GM23248 (cell line): ENCODE data around the gene CCM2L. TPM values are rescaled to one million over a fixed set of nuclear protein-coding genes. Genes with fewer than 3 reads are reported as not detected.

Experiments used
- DNase-seq: peaks from one replicate; pipeline ENCODE4 v3.0.0-alpha.2; 2015
- H2AFZ ChIP-seq: fragments of 200-600 bp; sonication (generic); 2 replicates; pipeline ENCODE4 v1.6.1; 2016; ENCODE audit warnings: antibody characterized with exemption
- H3F3A ChIP-seq: fragments of 200-600 bp; sonication (generic); 2 replicates; pipeline ENCODE4 v1.6.1; 2016; ENCODE audit warnings: mild to moderate bottlenecking, antibody characterized with exemption, mixed run types; ENCODE audit not compliant: insufficient read depth
- H3K27ac ChIP-seq: fragments of 200-600 bp; sonication (generic); 2 replicates; pipeline ENCODE4 v1.5.1; 2016; ENCODE audit warnings: mild to moderate bottlenecking
- H3K27me3 ChIP-seq: fragments of 200-600 bp; sonication (generic); replicated peaks from 2 replicates; pipeline ENCODE4 v1.6.1; 2016; ENCODE audit warnings: mild to moderate bottlenecking; ENCODE audit not compliant: insufficient read depth
- H3K36me3 ChIP-seq: fragments of 200-600 bp; sonication (generic); 2 replicates; pipeline ENCODE4 v1.6.1; 2016; ENCODE audit warnings: low read depth, mild to moderate bottlenecking
- H3K4me1 ChIP-seq: fragments of 200-600 bp; sonication (generic); 2 replicates; pipeline ENCODE4 v1.6.1; 2016; ENCODE audit warnings: mild to moderate bottlenecking; ENCODE audit not compliant: insufficient read depth
- H3K4me2 ChIP-seq: fragments of 200-600 bp; sonication (generic); one replicate; pipeline ENCODE4 v1.6.1; 2016; ENCODE audit warnings: mild to moderate bottlenecking; ENCODE audit not compliant: unreplicated experiment
- H3K4me3 ChIP-seq: fragments of 200-600 bp; sonication (generic); 2 replicates; pipeline ENCODE4 v1.5.1; 2016; ENCODE audit warnings: mild to moderate bottlenecking
- H3K79me2 ChIP-seq: fragments of 200-600 bp; sonication (generic); 2 replicates; pipeline ENCODE4 v1.6.1; 2016; ENCODE audit warnings: mild to moderate bottlenecking; ENCODE audit not compliant: insufficient read depth
- H3K9ac ChIP-seq: fragments of 200-600 bp; sonication (generic); 2 replicates; pipeline ENCODE4 v1.6.1; 2016; ENCODE audit warnings: mild to moderate bottlenecking
- H3K9me2 ChIP-seq: fragments of 200-600 bp; sonication (generic); 2 replicates; pipeline ENCODE4 v1.6.1; 2016; ENCODE audit warnings: mixed run types, mild to moderate bottlenecking, moderate library complexity; ENCODE audit not compliant: insufficient read depth
- H3K9me3 ChIP-seq: fragments of 200-600 bp; sonication (generic); one replicate; pipeline ENCODE4 v1.6.1; 2017; ENCODE audit warnings: low read depth
- H4K20me1 ChIP-seq: fragments of 200-600 bp; sonication (generic); 2 replicates; pipeline ENCODE4 v1.6.0; 2016; ENCODE audit not compliant: insufficient read depth
- EZH2 ChIP-seq: fragments of 200-600 bp; sonication (generic); IDR thresholded peaks from 2 replicates; pipeline ENCODE4 v1.6.1; 2018; ENCODE audit warnings: antibody characterized with exemption, mild to moderate bottlenecking; ENCODE audit not compliant: insufficient read depth, poor library complexity, severe bottlenecking
- EZH2phosphoT487 ChIP-seq: fragments of 200-600 bp; sonication (generic); IDR thresholded peaks from 2 replicates; pipeline ENCODE4 v1.6.1; 2018; ENCODE audit warnings: antibody characterized with exemption, moderate library complexity, mild to moderate bottlenecking, low read depth; ENCODE audit not compliant: insufficient read depth
- WGBS, 2 experiments: methylation state at CpG; one replicate each; pipeline ENCODE4 v1.1.6; 2015 to 2017; ENCODE audit warnings: low lambda C conversion rate in 2 of 2, low coverage in 1 of 2; ENCODE audit errors: missing lambda C conversion rate in 2 of 2; 5-methylcytosine and 5-hydroxymethylcytosine counted together
- in situ Hi-C: fragments of 300-500 bp; cut with MboI; formaldehyde crosslinking; loops from 2 replicates; pipeline ENCODE4 v1.15.0; 2020
- polyA plus RNA-seq: library from polyadenylated mRNA; unstranded; fragments of >200 nt; fragmentation: Nextera tagmentation; extraction: Ambion mirVana; gene quantifications from 2 replicates; pipeline ENCODE4 v1.2.1, GENCODE V29; 2016
- total RNA-seq: library from RNA; depleted of rRNA; stranded (reverse); fragments of >200 nt; shearing (Covaris generic); gene quantifications from 2 replicates; pipeline ENCODE4 v1.2.3, GENCODE V29; 2014

The CCM2L gene
- total and polyA plus RNA-seq, 2 experiments from 2014 or later = not detected

DNA sequence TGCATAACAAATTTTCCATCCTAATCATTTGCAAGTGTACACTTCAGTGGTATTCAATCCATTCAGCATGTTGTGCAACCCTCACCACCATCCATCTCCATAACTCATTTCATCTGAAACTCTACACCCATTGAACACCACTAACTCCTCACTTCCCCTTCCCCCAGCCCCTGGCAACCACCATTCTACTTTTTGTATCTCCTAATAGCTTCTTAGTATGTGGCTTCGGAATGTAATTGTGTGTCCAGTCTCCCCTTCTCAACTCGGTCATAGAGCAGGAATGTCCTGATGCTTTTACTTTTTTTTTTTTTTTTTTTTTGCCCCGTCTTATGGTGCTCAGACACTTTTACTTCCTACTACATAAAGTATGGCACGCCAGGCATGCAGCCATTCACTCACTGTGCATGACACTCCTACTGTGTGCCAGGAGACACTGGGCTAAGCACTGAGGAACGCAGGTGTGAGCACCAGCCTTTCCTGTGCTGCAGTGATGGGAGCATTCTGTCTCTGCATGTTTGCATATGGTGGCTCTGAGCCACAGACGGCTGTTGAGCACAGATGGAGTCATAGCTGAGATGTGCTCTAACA, 57.1 kb downstream of the CCM2L start:
- Histone ChIP-seq H3K79me2 (no peaks in the 10 kb centered on the region), H3F3A (peaks cover 28% of the 10 kb centered on the region), H3K4me2 (peak overlapping the region; percentile 39), H3K27ac (peak overlapping the region; percentile 58), H3K27me3 (peaks cover 13% of the 10 kb centered on the region), H3K36me3 (no peaks in the 10 kb centered on the region), H3K9ac (no peak overlapping the region), H3K9me2 (no peaks in the 10 kb centered on the region), H3K4me3 (peak overlapping the region; percentile 34; the same call in 1 of the 2 replicates), H3K4me1 (peaks cover 26% of the 10 kb centered on the region), H4K20me1 (no peaks in the 10 kb centered on the region), H2AFZ (0 out of 2 replicates have a peak overlapping the region, but pooled peaks have one; percentile 42), H3K9me3 (no peaks in the 10 kb centered on the region)
- in situ Hi-C loops = no loop called here
- 9% methylated on average over 6 of the region's 6 CpGs for WGBS, 2 experiments
- peak; percentile 93 for DNase-seq
- no peak for TF ChIP-seq EZH2
- peak; percentile 94 for TF ChIP-seq EZH2phosphoT487

DNA sequence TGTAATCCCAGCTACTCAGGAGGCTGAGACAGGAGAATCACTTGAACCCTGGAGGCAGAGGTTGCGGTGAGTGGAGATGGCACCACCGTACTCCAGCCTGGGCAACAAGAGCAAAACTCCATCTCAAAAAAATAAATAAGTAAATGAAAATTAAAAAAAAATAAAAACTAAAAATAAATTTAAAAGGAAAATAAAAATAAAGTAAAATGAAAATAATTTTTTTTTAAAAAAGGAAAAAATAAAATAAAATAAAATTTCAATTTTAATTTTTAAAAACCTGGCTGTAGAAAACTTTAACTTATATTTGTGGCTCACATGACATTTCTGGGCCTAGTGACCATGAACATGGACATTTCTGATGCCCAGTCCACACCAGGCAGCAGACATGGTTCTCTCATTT, 57.9 kb downstream of the CCM2L start:
- DNase-seq = no peak
- 67 to 73% methylated on average over 2 of the region's 2 CpGs for WGBS, 2 experiments
- H3K79me2 ChIP-seq = no peaks in the 10 kb centered on the region
- H3K4me1 ChIP-seq = peaks cover 26% of the 10 kb centered on the region
- in situ Hi-C loops = no loop called here
- no peaks in the 10 kb centered on the region for H3K9me2 ChIP-seq
- H3K4me3 ChIP-seq = no peak overlapping the region
- H4K20me1 ChIP-seq = no peaks in the 10 kb centered on the region
- peak overlapping the region; percentile 19; the same call in 1 of the 2 replicates for H3K9ac ChIP-seq
- H3F3A ChIP-seq = peaks cover 28% of the 10 kb centered on the region
- H2AFZ ChIP-seq = no peak overlapping the region
- peak overlapping the region; percentile 6 for H3K4me2 ChIP-seq
- H3K27ac ChIP-seq = peak overlapping the region; percentile 64
- no peaks in the 10 kb centered on the region for H3K9me3 ChIP-seq
- no peaks in the 10 kb centered on the region for H3K36me3 ChIP-seq
- TF ChIP-seq EZH2 = no peak
- no peak for TF ChIP-seq EZH2phosphoT487
- H3K27me3 ChIP-seq = peaks cover 4% of the 10 kb centered on the region

DNA sequence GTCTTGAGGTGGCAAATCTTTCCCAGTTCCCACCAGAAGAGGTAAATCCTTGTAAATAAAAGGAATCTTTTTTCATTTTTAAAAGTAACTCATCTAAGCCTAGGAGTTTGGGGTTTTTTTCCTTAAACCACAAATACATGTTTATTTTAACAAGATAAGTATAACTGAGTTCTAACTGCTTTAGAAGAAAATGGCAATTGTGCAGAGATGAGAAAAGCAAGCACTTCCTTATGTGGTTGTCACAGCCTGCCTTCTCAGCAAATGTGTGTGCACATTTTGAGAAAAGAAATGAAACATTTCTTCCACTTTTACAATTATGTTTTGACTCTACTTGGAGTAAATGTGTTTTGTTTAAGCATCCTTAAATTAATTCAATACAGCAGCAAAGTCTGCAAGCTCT, 59.5 kb downstream of the CCM2L start:
- Histone ChIP-seq H3K27me3 (peaks cover 9% of the 10 kb centered on the region), H3K9ac (no peak overlapping the region), H3F3A (peaks cover 28% of the 10 kb centered on the region), H2AFZ (no peak overlapping the region), H3K27ac (no peak overlapping the region), H3K36me3 (no peaks in the 10 kb centered on the region), H3K79me2 (no peaks in the 10 kb centered on the region), H3K9me3 (no peaks in the 10 kb centered on the region), H3K4me3 (no peak overlapping the region), H3K4me2 (peak overlapping the region; percentile 29), H3K9me2 (no peaks in the 10 kb centered on the region), H3K4me1 (peaks cover 26% of the 10 kb centered on the region), H4K20me1 (no peaks in the 10 kb centered on the region)
- no peak for DNase-seq
- in situ Hi-C loops = no loop called here
- no peak for TF ChIP-seq EZH2phosphoT487
- no peak for TF ChIP-seq EZH2

DNA sequence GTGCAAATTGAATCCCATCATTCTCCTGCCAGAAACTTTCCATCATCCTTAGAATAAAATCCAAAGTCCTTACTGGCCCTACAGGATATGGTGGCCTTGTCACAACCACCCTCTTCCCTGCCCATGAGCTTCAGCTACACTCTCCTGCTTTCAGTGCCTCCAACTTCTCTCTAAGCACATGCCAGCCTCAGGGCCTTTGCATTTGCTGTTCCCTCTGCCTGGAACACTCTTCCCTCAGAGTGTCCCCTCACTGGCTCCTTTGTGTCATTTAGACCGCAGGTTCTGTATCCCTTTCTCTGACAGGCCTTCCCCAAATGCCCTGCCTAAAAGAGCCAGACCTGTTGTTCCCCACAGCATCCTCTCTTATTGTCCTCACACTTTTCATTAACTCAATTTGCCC, 60.0 kb downstream of the CCM2L start:
- no peaks in the 10 kb centered on the region for H3K36me3 ChIP-seq
- no peak overlapping the region for H2AFZ ChIP-seq
- peaks cover 26% of the 10 kb centered on the region for H3K4me1 ChIP-seq
- no peak overlapping the region for H3K4me2 ChIP-seq
- H3K79me2 ChIP-seq = no peaks in the 10 kb centered on the region
- H3K9ac ChIP-seq = no peak overlapping the region
- H3K9me3 ChIP-seq = no peaks in the 10 kb centered on the region
- H3K9me2 ChIP-seq = no peaks in the 10 kb centered on the region
- no peak overlapping the region for H3K4me3 ChIP-seq
- peaks cover 15% of the 10 kb centered on the region for H3K27me3 ChIP-seq
- 100% methylated on average over 1 of the region's 1 CpG for WGBS, 2 experiments
- no peak for TF ChIP-seq EZH2
- no peak for TF ChIP-seq EZH2phosphoT487
- no peaks in the 10 kb centered on the region for H4K20me1 ChIP-seq
- H3K27ac ChIP-seq = no peak overlapping the region
- in situ Hi-C loops = no loop called here
- peaks cover 28% of the 10 kb centered on the region for H3F3A ChIP-seq
- DNase-seq = no peak
